T-cell (primary cell): ENCODE measurements around the gene DNM3. TPM values are rescaled to one million over a fixed set of nuclear protein-coding genes. Genes with fewer than 3 reads are reported as not detected.

ENCODE experiments used
- ATAC-seq, 4 experiments: fragments of 200-7000 bp in 3 of 4; fragments of 150-1000 bp in 1 of 4; cut with Tn5 transposase; replicated peaks in 1 of 4; 1 replicate in 3 of 4; 2 replicates in 1 of 4; pipeline ENCODE4 v1.10.0; 2021; ENCODE audit warnings: moderate library complexity in 3 of 4, mild to moderate bottlenecking in 2 of 4, moderate number of reproducible peaks in 1 of 4
- CTCF ChIA-PET, 2 donors: fragments of 300-600 bp; sonication (Branson Sonifier 250); formaldehyde crosslinking; loops; one replicate each; lab custom pipeline; 2022; ENCODE audit warnings: antibody characterized with exemption in 2 of 2; lab: Charles Lee
- POLR2A ChIA-PET, 2 donors: fragments of 300-600 bp; sonication (Branson Sonifier 250); formaldehyde crosslinking; loops; one replicate each; lab custom pipeline; 2022; ENCODE audit warnings: antibody characterized with exemption in 2 of 2; lab: Charles Lee
- DNase-seq, 35 experiments: peaks; one replicate each; pipeline versions ENCODE4 v3.0.0 to v3.0.0-alpha.2; 2013 to 2023
- H3K27ac ChIP-seq: one replicate; pipeline ENCODE4 v1.5.1; 2013; ENCODE audit warnings: low read length
- H3K27me3 ChIP-seq, 2 experiments: replicated peaks in 1 of 2; 1 replicate in 1 of 2; 2 replicates in 1 of 2; pipeline versions ENCODE4 v1.6.1 to v1.7.0; 2013; ENCODE audit warnings: low read length in 1 of 2, mixed read lengths in 1 of 2; ENCODE audit not compliant: control insufficient read depth in 2 of 2, insufficient read depth in 2 of 2; ENCODE audit errors: extremely low read depth in 1 of 2
- H3K36me3 ChIP-seq, 2 donors: 1 replicate in 1 of 2; 2 replicates in 1 of 2; pipeline versions ENCODE4 v1.6.1 to v1.7.0; 2013; ENCODE audit warnings: low read length in 1 of 2; ENCODE audit not compliant: control insufficient read depth in 2 of 2, insufficient read depth in 1 of 2; ENCODE audit errors: extremely low read depth in 1 of 2
- H3K4me1 ChIP-seq, 2 experiments: 1 replicate in 1 of 2; 2 replicates in 1 of 2; pipeline versions ENCODE4 v1.6.1 to v1.7.0; 2013; ENCODE audit warnings: low read length in 2 of 2, mixed read lengths in 1 of 2; ENCODE audit not compliant: insufficient read depth in 2 of 2, control insufficient read depth in 1 of 2; ENCODE audit errors: extremely low read depth in 1 of 2
- H3K4me3 ChIP-seq, 2 donors: 1 replicate in 1 of 2; 2 replicates in 1 of 2; pipeline versions ENCODE4 v1.5.1 to v1.7.0; 2013; ENCODE audit warnings: mild to moderate bottlenecking in 2 of 2, low read length in 1 of 2, moderate library complexity in 1 of 2; ENCODE audit not compliant: control insufficient read depth in 1 of 2; ENCODE audit errors: extremely low read depth in 1 of 2
- H3K9me3 ChIP-seq: 2 replicates; pipeline ENCODE4 v1.7.0; 2013
- H3K27ac Mint-ChIP-seq, 2 donors: one replicate each; pipeline ENCODE4 v1.8.0; 2020 to 2021; ENCODE audit warnings: mild to moderate bottlenecking in 2 of 2, mixed read lengths in 2 of 2
- H3K27me3 Mint-ChIP-seq, 2 donors: one replicate each; pipeline ENCODE4 v1.8.0; 2021 to 2022; ENCODE audit warnings: mixed read lengths in 2 of 2
- H3K36me3 Mint-ChIP-seq: one replicate; pipeline ENCODE4 v1.8.0; 2021; ENCODE audit warnings: mixed read lengths
- H3K4me1 Mint-ChIP-seq, 3 donors: one replicate each; pipeline ENCODE4 v1.8.0; 2020 to 2022; ENCODE audit warnings: mixed read lengths in 3 of 3, mild to moderate bottlenecking in 1 of 3
- H3K4me3 Mint-ChIP-seq, 3 donors: one replicate each; pipeline ENCODE4 v1.8.0; 2020 to 2022; ENCODE audit warnings: mild to moderate bottlenecking in 3 of 3, mixed read lengths in 3 of 3, moderate library complexity in 3 of 3
- H3K9me3 Mint-ChIP-seq, 3 donors: one replicate each; pipeline ENCODE4 v1.8.0; 2020 to 2022; ENCODE audit warnings: mixed read lengths in 3 of 3
- WGBS: methylation state at CpG from one replicate; pipeline ENCODE4 v1.1.5; 2013; ENCODE audit warnings: missing lambda C conversion rate; ENCODE audit not compliant: insufficient coverage; 5-methylcytosine and 5-hydroxymethylcytosine counted together
- total RNA-seq, 35 experiments: library from RNA in 6 of 35; stranded (reverse) in 6 of 35; fragments of 120-200 nt in 1 of 35; gene quantifications; one replicate each; pipeline versions ENCODE4 v1.2.1 to v1.2.4 and lab custom pipeline; 2013 to 2026

DNM3 gene
- total RNA-seq, 5 donors from 2014 or later (not counting 1 experiment from before 2014, with no cell fraction given) = 2.0 to 2.8 (median 2.4) TPM

DNA sequence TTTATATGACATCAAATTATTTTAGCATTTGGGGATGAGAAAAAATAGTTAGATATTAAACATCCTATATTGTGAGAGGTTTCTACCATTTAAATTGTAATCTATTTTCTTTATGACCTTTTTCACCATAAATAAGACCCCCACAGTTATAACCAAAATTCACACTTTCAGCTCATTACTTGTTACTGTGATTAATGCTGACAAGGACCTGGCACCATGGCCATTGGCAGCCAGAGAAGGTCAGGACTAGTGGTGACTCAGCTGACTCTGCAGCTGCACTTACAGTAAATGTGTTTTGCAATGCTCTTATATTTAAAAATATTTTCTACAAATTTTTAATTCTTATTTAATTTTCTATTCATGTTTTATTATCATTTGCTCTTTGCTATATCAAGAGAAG, 445.9 kb downstream of the DNM3 start:
- no peaks in the 10 kb centered on the region for H3K27me3 Mint-ChIP-seq
- Histone ChIP-seq H3K36me3 (no peaks in the 10 kb centered on the region), H3K4me1 (no peaks in the 10 kb centered on the region), H3K27ac (no peak overlapping the region), H3K27me3 (no peaks in the 10 kb centered on the region), H3K4me3 (no peak overlapping the region), H3K9me3 (no peaks in the 10 kb centered on the region)
- H3K4me1 Mint-ChIP-seq = no peaks in the 10 kb centered on the region
- DNase-seq (no peak), ATAC-seq (no peak)
- H3K36me3 Mint-ChIP-seq = no peaks in the 10 kb centered on the region
- no peak overlapping the region for H3K4me3 Mint-ChIP-seq
- no peaks in the 10 kb centered on the region for H3K9me3 Mint-ChIP-seq
- POLR2A ChIA-PET = interaction anchor here in 1 of 2 donors (0.6 kb wide), 1 partner anchor 60 kb away, joined by 6 read pairs; no protein-coding TSS in a partner anchor
- no peak overlapping the region for H3K27ac Mint-ChIP-seq
- CTCF ChIA-PET = no interaction called here

DNA sequence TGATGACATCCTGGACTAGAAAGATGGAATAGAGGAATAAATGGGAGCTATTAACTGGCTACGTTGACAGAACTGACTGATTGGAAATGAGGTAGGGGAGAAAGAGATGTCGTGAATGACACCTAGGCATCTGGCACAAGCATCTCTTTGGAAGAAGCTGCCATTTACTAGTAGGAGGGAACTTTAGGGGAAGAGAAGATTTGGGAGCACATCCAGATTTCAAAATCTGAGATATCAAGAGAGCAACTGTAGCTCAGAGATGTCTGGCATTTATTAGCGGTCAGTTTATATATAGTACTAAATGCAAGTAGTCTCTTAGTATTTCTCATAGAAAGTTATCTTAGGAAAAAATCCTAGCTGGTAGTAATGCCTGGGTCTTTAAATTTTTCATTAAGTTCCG, 447.3 kb downstream of the DNM3 start:
- no peak overlapping the region for H3K27ac Mint-ChIP-seq
- no peaks in the 10 kb centered on the region for H3K9me3 ChIP-seq
- H3K36me3 Mint-ChIP-seq = no peaks in the 10 kb centered on the region
- no peak overlapping the region for H3K27ac ChIP-seq
- H3K4me3 ChIP-seq = no peak overlapping the region
- ATAC-seq (no peak), DNase-seq (no peak)
- no peaks in the 10 kb centered on the region for H3K4me1 Mint-ChIP-seq
- no peaks in the 10 kb centered on the region for H3K4me1 ChIP-seq
- ChIA-PET CTCF (no interaction called here), POLR2A (no interaction called here)
- H3K4me3 Mint-ChIP-seq = no peak overlapping the region
- no peaks in the 10 kb centered on the region for H3K27me3 ChIP-seq
- 91% methylated on average over 2 of the region's 4 CpGs for WGBS
- no peaks in the 10 kb centered on the region for H3K36me3 ChIP-seq
- no peaks in the 10 kb centered on the region for H3K27me3 Mint-ChIP-seq
- H3K9me3 Mint-ChIP-seq = no peaks in the 10 kb centered on the region

DNA sequence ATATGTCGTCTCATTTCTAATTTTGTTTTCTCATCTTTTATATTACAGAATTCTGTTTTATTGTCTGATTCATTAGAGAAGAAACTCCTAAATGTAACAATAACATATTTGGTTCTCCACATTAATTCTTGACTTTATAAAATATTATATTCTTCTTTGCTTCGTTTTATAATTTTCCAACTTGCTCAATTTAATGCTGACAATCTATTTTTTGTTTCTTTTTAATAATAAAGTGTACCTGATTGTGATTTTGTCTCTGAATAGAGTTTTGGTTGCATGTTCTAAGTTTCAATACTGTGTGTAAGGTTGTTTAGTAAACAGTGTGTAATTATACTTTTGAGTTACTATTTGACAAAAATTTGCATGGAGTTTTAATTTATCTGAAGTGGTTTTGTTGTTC, 448.1 kb downstream of the DNM3 start:
- Mint-ChIP-seq H3K4me1 (no peaks in the 10 kb centered on the region), H3K27me3 (no peaks in the 10 kb centered on the region), H3K36me3 (no peaks in the 10 kb centered on the region), H3K27ac (no peak overlapping the region), H3K9me3 (no peaks in the 10 kb centered on the region), H3K4me3 (no peak overlapping the region)
- POLR2A ChIA-PET = no interaction called here
- Histone ChIP-seq H3K36me3 (no peaks in the 10 kb centered on the region), H3K27me3 (no peaks in the 10 kb centered on the region), H3K27ac (no peak overlapping the region), H3K4me3 (no peak overlapping the region), H3K4me1 (no peaks in the 10 kb centered on the region), H3K9me3 (no peaks in the 10 kb centered on the region)
- no peak for ATAC-seq
- CTCF ChIA-PET = interaction anchor here in 1 of 2 donors (0.6 kb wide), 1 partner anchor 253 kb away, joined by 3 read pairs; no protein-coding TSS in a partner anchor
- WGBS = no CpG with 5 or more reads among the region's 2 CpGs
- no peak for DNase-seq

DNA sequence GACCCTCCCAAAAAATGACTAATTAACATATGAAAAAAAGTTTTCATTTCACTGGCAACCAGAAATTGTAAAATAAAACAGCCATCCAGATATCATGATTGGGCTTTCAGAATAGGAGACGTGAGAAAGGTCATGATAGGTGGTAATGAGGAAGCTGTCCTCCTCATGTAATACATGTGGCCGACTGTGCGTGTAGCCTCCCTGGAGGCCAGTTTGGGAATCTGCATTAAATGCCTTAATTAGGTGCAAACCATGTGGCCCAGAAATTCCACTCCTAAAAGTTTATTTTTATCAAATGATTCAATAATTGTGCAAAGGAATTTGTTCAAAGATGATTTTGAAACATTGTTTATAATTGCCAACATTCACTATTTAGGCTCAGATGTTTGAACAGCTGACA, 451.5 kb downstream of the DNM3 start:
- Mint-ChIP-seq H3K27ac (no peak overlapping the region), H3K4me3 (no peak overlapping the region), H3K4me1 (no peaks in the 10 kb centered on the region), H3K9me3 (no peaks in the 10 kb centered on the region), H3K27me3 (no peaks in the 10 kb centered on the region), H3K36me3 (no peaks in the 10 kb centered on the region)
- Histone ChIP-seq H3K36me3 (no peaks in the 10 kb centered on the region), H3K4me1 (no peaks in the 10 kb centered on the region), H3K9me3 (no peaks in the 10 kb centered on the region), H3K4me3 (no peak overlapping the region), H3K27me3 (no peaks in the 10 kb centered on the region), H3K27ac (no peak overlapping the region)
- ChIA-PET POLR2A (no interaction called here), CTCF (no interaction called here)
- DNase-seq (no peak), ATAC-seq (no peak)
- WGBS = no CpG with 5 or more reads among the region's 3 CpGs

DNA sequence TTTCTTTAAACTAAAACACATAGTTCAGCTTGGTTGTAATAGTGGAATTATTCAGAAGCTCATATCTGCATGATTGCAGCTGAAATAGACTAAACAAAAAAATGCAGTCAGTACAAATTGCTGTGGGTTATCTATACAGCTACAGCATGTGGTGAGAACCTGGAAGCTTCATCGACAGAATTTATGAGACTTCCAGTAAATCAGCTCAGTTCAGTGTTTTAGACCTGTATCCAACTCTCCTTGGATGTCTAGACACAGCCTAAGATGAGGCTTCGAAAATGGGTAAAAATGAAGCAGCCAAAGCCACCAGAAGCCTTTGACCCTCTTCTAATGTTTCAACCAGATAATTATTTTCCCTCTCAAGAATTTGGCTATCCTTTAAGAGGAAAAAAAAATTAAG, 452.1 kb downstream of the DNM3 start:
- no peak overlapping the region for H3K27ac ChIP-seq
- H3K36me3 ChIP-seq = no peaks in the 10 kb centered on the region
- no peak for DNase-seq
- ATAC-seq = no peak
- Mint-ChIP-seq H3K4me1 (peaks cover 0 to 1% (median 0%) of the 10 kb centered on the region in 3 donors), H3K4me3 (no peak overlapping the region), H3K9me3 (no peaks in the 10 kb centered on the region), H3K36me3 (no peaks in the 10 kb centered on the region), H3K27me3 (no peaks in the 10 kb centered on the region), H3K27ac (no peak overlapping the region)
- CTCF ChIA-PET = no interaction called here
- no peaks in the 10 kb centered on the region for H3K27me3 ChIP-seq
- 50% methylated on average over 1 of the region's 2 CpGs for WGBS
- no peaks in the 10 kb centered on the region for H3K4me1 ChIP-seq
- H3K9me3 ChIP-seq = no peaks in the 10 kb centered on the region
- POLR2A ChIA-PET = no interaction called here
- no peak overlapping the region for H3K4me3 ChIP-seq

DNA sequence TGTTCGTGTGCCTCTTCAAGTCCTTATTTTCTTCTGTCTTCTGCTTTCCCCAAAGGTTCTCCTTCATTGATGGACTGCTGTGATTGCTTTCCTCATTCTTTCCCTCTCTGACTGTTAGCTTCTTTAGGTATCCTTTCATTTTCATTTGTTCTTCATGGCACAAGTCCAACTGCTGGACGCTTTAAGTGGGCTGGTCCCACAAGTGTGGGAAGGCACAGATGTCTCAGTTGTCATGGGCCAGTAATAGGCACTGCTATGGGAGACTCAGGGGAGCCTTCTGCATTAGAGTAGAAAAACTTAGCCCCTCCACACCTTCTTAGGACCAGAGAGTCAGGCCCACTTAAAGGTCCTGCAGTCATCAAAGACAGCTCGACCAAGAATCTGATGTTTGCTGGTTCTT, 456.8 kb downstream of the DNM3 start:
- no peaks in the 10 kb centered on the region for H3K27me3 Mint-ChIP-seq
- CTCF ChIA-PET = interaction anchor here in 1 of 2 donors (0.6 kb wide), 1 partner anchor 49 kb away, joined by 5 read pairs; no protein-coding TSS in a partner anchor
- H3K27ac Mint-ChIP-seq = no peak overlapping the region
- no peak overlapping the region for H3K4me3 ChIP-seq
- peaks cover 0 to 1% (median 0%) of the 10 kb centered on the region in 3 donors for H3K4me1 Mint-ChIP-seq
- no peaks in the 10 kb centered on the region for H3K9me3 ChIP-seq
- DNase-seq = no peak
- no peaks in the 10 kb centered on the region for H3K36me3 ChIP-seq
- peaks cover 2 to 5% (median 4%) of the 10 kb centered on the region in 3 donors for H3K9me3 Mint-ChIP-seq
- POLR2A ChIA-PET = no interaction called here
- ATAC-seq = no peak
- WGBS = no CpG with 5 or more reads among the region's 3 CpGs
- H3K4me3 Mint-ChIP-seq = no peak overlapping the region
- no peaks in the 10 kb centered on the region for H3K36me3 Mint-ChIP-seq
- no peak overlapping the region for H3K27ac ChIP-seq
- H3K4me1 ChIP-seq = no peaks in the 10 kb centered on the region
- H3K27me3 ChIP-seq = no peaks in the 10 kb centered on the region

DNA sequence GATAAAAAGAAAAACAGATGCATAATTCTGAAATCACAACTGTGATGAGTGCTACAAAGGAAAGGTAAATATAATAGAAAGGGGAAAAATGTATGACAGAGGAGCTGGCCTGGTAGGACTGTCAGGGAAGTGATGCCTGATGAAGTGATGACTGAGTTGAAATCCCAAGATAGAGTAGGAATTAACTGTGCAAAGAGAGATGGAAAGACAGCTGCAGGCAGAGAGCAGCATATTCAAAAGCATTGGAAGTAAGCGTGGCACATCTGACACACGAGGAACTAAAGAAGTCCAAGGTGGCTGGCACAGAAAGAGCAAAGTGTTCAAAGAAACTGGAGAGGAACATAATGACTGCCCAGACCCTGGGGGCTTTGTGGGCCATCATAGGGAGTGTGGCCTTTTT, 457.6 kb downstream of the DNM3 start:
- Mint-ChIP-seq H3K4me1 (peaks cover 0 to 1% (median 0%) of the 10 kb centered on the region in 3 donors), H3K9me3 (peaks cover 4 to 5% (median 5%) of the 10 kb centered on the region in 3 donors), H3K27me3 (no peaks in the 10 kb centered on the region), H3K4me3 (no peak overlapping the region), H3K36me3 (no peaks in the 10 kb centered on the region), H3K27ac (no peak overlapping the region)
- Histone ChIP-seq H3K4me1 (no peaks in the 10 kb centered on the region), H3K27me3 (no peaks in the 10 kb centered on the region), H3K4me3 (no peak overlapping the region), H3K36me3 (no peaks in the 10 kb centered on the region), H3K27ac (no peak overlapping the region), H3K9me3 (no peaks in the 10 kb centered on the region)
- no peak for ATAC-seq
- no peak for DNase-seq
- ChIA-PET CTCF (no interaction called here), POLR2A (no interaction called here)
- 100% methylated on average over 2 of the region's 2 CpGs for WGBS
